ENCODE results near the gene LIPG. TPM values are rescaled to one million over a fixed set of nuclear protein-coding genes. Genes with fewer than 3 reads are reported as not detected.

LIPG gene
- polyA plus RNA-seq, 2 of the 4 experiments (the other 2 are of a cell fraction): 0.36 to 0.65 TPM

DNA sequence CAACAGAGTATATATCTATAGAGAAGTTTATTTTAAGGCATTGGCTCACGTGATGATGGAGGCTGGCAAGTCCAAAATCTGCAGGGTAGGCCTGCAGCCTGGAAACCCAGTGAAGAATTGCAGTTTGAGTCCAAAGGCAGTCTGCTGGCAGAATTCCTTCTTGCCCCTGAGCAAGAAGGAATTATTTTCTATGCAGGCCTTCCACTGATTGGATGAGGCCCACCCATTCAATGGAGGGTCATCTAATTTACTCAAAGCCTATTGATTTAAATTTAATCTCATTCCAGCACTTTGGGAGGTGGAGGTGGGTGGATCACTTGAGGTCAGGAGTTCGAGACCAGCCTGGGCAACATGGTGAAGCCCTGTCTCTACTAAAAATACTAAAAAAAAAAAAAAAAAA is 44.4 kb upstream of the LIPG start:
- WGBS (ENCODE audit: missing lambda C conversion rate): 71% methylated on average over 2 of the region's 2 CpGs
- ATAC-seq: no peak
- POLR2A ChIA-PET: no interaction called here
- TF ChIP-seq CEBPB (IDR thresholded peaks at IDR 0.05) (no peak), CHD4 (IDR thresholded peaks at IDR 0.05; ENCODE audit: borderline replicate concordance) (no peak), RNF2 (IDR thresholded peaks at IDR 0.05; ENCODE audit: borderline replicate concordance, low read depth) (no peak), RFX5 (IDR thresholded peaks at IDR 0.05) (no peak), PHF8 (IDR thresholded peaks at IDR 0.05; ENCODE audit: borderline replicate concordance, low read depth) (no peak), RAD21 (conservative IDR thresholded peaks at IDR 0.05 in 1 of 2, IDR thresholded peaks at IDR 0.05 in 1 of 2) (no peak), E2F6 (IDR thresholded peaks at IDR 0.05; ENCODE audit: borderline replicate concordance, low read depth) (no peak), HOXB5 (CRISPR knock-in tag; IDR thresholded peaks at IDR 0.05) (no peak), TP53 (CRISPR knock-in tag; IDR thresholded peaks at IDR 0.05) (no peak)
- TF ChIP-seq, protein P1, sequence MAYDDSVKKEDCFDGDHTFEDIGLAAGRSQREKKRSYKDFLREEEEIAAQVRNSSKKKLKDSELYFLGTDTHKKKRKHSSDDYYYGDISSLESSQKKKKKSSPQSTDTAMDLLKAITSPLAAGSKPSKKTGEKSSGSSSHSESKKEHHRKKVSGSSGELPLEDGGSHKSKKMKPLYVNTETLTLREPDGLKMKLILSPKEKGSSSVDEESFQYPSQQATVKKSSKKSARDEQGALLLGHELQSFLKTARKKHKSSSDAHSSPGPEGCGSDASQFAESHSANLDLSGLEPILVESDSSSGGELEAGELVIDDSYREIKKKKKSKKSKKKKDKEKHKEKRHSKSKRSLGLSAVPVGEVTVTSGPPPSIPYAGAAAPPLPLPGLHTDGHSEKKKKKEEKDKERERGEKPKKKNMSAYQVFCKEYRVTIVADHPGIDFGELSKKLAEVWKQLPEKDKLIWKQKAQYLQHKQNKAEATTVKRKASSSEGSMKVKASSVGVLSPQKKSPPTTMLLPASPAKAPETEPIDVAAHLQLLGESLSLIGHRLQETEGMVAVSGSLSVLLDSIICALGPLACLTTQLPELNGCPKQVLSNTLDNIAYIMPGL (CRISPR knock-in tag; IDR thresholded peaks at IDR 0.05; ENCODE audit: borderline replicate concordance): no peak
- H3K4me1 ChIP-seq: no peaks in the 10 kb centered on the region
- DNase-seq (ENCODE audit: low read depth in 1 of 2, low spot score in 1 of 2): no peak
- H3K9me3 ChIP-seq: no peaks in the 10 kb centered on the region
- FAIRE-seq: no peak
- no peak overlapping the region for H3K27ac ChIP-seq
- CTCF ChIA-PET: interaction anchor here (0.6 to 11.3 kb wide), 2 partner anchors 247 to 341 kb away, joined by 3 to 176 read pairs; no protein-coding TSS in a partner anchor
- no peak overlapping the region for H3K4me2 ChIP-seq
- no peak overlapping the region for H3K4me3 ChIP-seq

DNA sequence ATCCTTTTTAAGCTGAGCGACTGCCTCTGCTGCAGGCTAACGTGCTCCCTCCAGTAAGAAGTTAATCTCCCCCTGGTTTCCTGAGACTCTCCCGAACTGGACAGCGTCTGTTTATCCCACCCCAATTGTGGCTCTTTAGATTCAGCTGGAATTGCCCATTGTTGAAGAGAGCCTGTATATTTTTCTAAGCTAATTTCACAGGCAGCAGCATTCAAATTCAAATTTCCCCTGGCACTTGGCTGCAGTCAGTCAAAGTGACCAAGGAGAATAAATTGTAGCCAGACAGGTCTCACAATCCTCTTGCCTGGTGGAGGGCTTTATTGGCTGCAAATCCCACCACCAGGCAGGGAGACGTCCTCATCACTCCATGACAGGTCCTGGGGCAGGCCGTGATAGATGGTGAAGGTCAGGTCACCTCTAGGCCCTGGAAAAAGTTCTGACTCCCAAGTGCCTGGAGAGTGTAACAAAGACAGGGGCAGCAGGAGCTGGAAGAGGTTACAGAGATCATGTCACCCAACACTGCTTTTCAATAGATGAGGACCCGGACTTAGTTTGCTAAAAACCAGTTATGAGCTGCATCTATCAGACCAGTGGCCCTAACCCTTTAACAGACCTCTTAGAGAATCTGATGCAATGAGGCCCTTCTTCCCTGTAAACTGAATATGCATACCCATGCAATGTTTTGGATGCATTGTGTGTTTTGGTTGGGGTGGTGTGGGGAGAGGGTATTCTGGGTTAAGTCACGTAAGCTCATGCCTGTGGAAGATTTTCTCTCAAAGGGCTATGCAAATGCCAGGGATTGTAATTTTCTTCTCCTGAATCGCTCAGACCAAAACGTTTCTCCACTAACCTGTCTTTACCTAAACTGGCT is 42.5 kb upstream of the LIPG start:
- 73% methylated on average over 9 of the region's 10 CpGs for WGBS (ENCODE audit: missing lambda C conversion rate)
- CTCF ChIA-PET: interaction anchor here (0.6 to 1.8 kb wide), 7 partner anchors 9 to 344 kb away, joined by 3 to 9 read pairs (median 3); no protein-coding TSS in a partner anchor
- no peak for DNase-seq (ENCODE audit: low read depth in 1 of 2, low spot score in 1 of 2)

GRCh38 chr18:49520661-49521145 is 41.2 kb upstream of the LIPG start:
- Histone ChIP-seq H3K4me1 (no peaks in the 10 kb centered on the region), H3K4me2 (no peak overlapping the region), H3K27ac (no peak overlapping the region), H3K4me3 (no peak overlapping the region), H3K9me3 (no peaks in the 10 kb centered on the region)
- FAIRE-seq (no peak), DNase-seq (ENCODE audit: low read depth in 1 of 2, low spot score in 1 of 2) (no peak), ATAC-seq (no peak)
- CTCF ChIA-PET: interaction anchor here (0.6 to 1.3 kb wide), 4 partner anchors 9 to 423 kb away, joined by 3 to 4 read pairs (median 4); no protein-coding TSS in a partner anchor
- 70% methylated on average over 2 of the region's 2 CpGs for WGBS (ENCODE audit: missing lambda C conversion rate)
- POLR2A ChIA-PET: no interaction called here
- no peak for TF ChIP-seq ZFP36 (IDR thresholded peaks at IDR 0.05; ENCODE audit: borderline replicate concordance, partially characterized antibody)
- TF ChIP-seq, protein P2, sequence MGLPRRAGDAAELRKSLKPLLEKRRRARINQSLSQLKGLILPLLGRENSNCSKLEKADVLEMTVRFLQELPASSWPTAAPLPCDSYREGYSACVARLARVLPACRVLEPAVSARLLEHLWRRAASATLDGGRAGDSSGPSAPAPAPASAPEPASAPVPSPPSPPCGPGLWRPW (IDR thresholded peaks at IDR 0.05): no peak
- TF ChIP-seq, protein P3, sequence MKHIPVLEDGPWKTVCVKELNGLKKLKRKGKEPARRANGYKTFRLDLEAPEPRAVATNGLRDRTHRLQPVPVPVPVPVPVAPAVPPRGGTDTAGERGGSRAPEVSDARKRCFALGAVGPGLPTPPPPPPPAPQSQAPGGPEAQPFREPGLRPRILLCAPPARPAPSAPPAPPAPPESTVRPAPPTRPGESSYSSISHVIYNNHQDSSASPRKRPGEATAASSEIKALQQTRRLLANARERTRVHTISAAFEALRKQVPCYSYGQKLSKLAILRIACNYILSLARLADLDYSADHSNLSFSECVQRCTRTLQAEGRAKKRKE (CRISPR knock-in tag; IDR thresholded peaks at IDR 0.05; ENCODE audit: low read depth): no peak
- no peak for TF ChIP-seq SMC3 (IDR thresholded peaks at IDR 0.05)
- TF ChIP-seq POLR2AphosphoS2 (conservative IDR thresholded peaks at IDR 0.05; ENCODE audit: low read length): no peak
- no peak for TF ChIP-seq CBX8 (IDR thresholded peaks at IDR 0.05)
- TF ChIP-seq KDM1A (IDR thresholded peaks at IDR 0.05; ENCODE audit: low read depth): no peak
- TF ChIP-seq, protein P4, sequence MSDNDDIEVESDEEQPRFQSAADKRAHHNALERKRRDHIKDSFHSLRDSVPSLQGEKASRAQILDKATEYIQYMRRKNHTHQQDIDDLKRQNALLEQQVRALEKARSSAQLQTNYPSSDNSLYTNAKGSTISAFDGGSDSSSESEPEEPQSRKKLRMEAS (IDR thresholded peaks at IDR 0.05): no peak
- TF ChIP-seq, protein P5, sequence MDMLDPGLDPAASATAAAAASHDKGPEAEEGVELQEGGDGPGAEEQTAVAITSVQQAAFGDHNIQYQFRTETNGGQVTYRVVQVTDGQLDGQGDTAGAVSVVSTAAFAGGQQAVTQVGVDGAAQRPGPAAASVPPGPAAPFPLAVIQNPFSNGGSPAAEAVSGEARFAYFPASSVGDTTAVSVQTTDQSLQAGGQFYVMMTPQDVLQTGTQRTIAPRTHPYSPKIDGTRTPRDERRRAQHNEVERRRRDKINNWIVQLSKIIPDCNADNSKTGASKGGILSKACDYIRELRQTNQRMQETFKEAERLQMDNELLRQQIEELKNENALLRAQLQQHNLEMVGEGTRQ (IDR thresholded peaks at IDR 0.05): no peak

More for the DNA sequence above, 42.5 kb upstream of the LIPG start:
- no peaks in the 10 kb centered on the region for H3K9me3 ChIP-seq
- no peak overlapping the region for H3K4me3 ChIP-seq
- no peak overlapping the region for H3K4me2 ChIP-seq
- no peak overlapping the region for H3K27ac ChIP-seq
- H3K4me1 ChIP-seq: no peaks in the 10 kb centered on the region
- FAIRE-seq (no peak), ATAC-seq (no peak)
- POLR2A ChIA-PET: no interaction called here
- TF ChIP-seq PBX3 (IDR thresholded peaks at IDR 0.05) (no peak), ZSCAN20 (CRISPR knock-in tag; IDR thresholded peaks at IDR 0.05) (no peak)

Data from A549 (cell line).